GM21381 (cell line): ENCODE data around the gene SEMA7A.

ENCODE experiments used
- ATAC-seq: cut with Tn5 transposase; IDR thresholded peaks from one replicate; pipeline ENCODE4 v1.9.1; 2021; ENCODE audit warnings: mild to moderate bottlenecking, moderate library complexity; ENCODE audit not compliant: unreplicated experiment

SEMA7A gene

GRCh38 chr15:74431116-74431515 is 2.6 kb downstream of the SEMA7A start:
- no peak for ATAC-seq

- ATAC-seq, result no peak
Measured at GRCh38 chr15:74430510-74430951, 3.2 kb downstream of the SEMA7A start.

GRCh38 chr15:74429781-74430400 is 3.9 kb downstream of the SEMA7A start:
- ATAC-seq, result no peak

- ATAC-seq, result no peak
Measured at GRCh38 chr15:74428970-74429780, 4.6 kb downstream of the SEMA7A start.

GRCh38 chr15:74428442-74428787 is 5.3 kb downstream of the SEMA7A start:
- ATAC-seq, result no peak

- no peak for ATAC-seq
Measured at GRCh38 chr15:74427607-74428441, 5.9 kb downstream of the SEMA7A start.

- ATAC-seq, result no peak
Measured at GRCh38 chr15:74426404-74427281, 7.1 kb downstream of the SEMA7A start.

GRCh38 chr15:74425630-74426029 is 8.1 kb downstream of the SEMA7A start:
- no peak for ATAC-seq

GRCh38 chr15:74424901-74425528 is 8.7 kb downstream of the SEMA7A start:
- no peak for ATAC-seq

GRCh38 chr15:74423431-74424257 is 10.1 kb downstream of the SEMA7A start:
- no peak for ATAC-seq

- no peak for ATAC-seq
Measured at GRCh38 chr15:74422652-74423430, 10.9 kb downstream of the SEMA7A start.

- no peak for ATAC-seq
Measured at GRCh38 chr15:74422265-74422651, 11.5 kb downstream of the SEMA7A start.

GRCh38 chr15:74421302-74422245 is 12.2 kb downstream of the SEMA7A start:
- no peak for ATAC-seq

- no peak for ATAC-seq
Measured at GRCh38 chr15:74420193-74420905, 13.4 kb downstream of the SEMA7A start.

- no peak for ATAC-seq
Measured at GRCh38 chr15:74419432-74419831, 14.3 kb downstream of the SEMA7A start.

GRCh38 chr15:74418575-74419338 is 15.0 kb downstream of the SEMA7A start:
- no peak for ATAC-seq
